Osteocyte (in vitro differentiated cells): Measurements from ENCODE around the gene CCDC107. TPM values are rescaled to one million over a fixed set of nuclear protein-coding genes. Genes with fewer than 3 reads are reported as not detected.
"Not testable (repeated sequence)": the region's sequence is repeated elsewhere in the genome, so short reads cannot be mapped to it uniquely, and the experiment has no call there.

Experiments
- DNase-seq: peaks from one replicate; pipeline ENCODE4 v3.0.0; 2021; ENCODE audit warnings: mixed read lengths; ENCODE audit not compliant: unreplicated experiment; ENCODE audit errors: extremely low spot score
- H3K27ac Mint-ChIP-seq: one replicate; pipeline ENCODE4 v1.8.0; 2021; ENCODE audit warnings: mild to moderate bottlenecking, mixed read lengths; ENCODE audit not compliant: unreplicated experiment
- H3K27me3 Mint-ChIP-seq: one replicate; pipeline ENCODE4 v1.8.0; 2021; ENCODE audit warnings: mixed read lengths; ENCODE audit not compliant: unreplicated experiment
- H3K36me3 Mint-ChIP-seq: one replicate; pipeline ENCODE4 v1.8.0; 2021; ENCODE audit warnings: mixed read lengths; ENCODE audit not compliant: unreplicated experiment
- H3K4me1 Mint-ChIP-seq: one replicate; pipeline ENCODE4 v1.8.0; 2021; ENCODE audit warnings: mixed read lengths; ENCODE audit not compliant: unreplicated experiment
- H3K4me3 Mint-ChIP-seq: one replicate; pipeline ENCODE4 v1.8.0; 2021; ENCODE audit warnings: mild to moderate bottlenecking, moderate library complexity, mixed read lengths; ENCODE audit not compliant: unreplicated experiment
- H3K9me3 Mint-ChIP-seq: one replicate; pipeline ENCODE4 v1.8.0; 2021; ENCODE audit warnings: mixed read lengths; ENCODE audit not compliant: unreplicated experiment
- long read RNA-seq: library from polyadenylated mRNA; unstranded; transcript quantifications from one replicate; pipeline ENCODE4 v2.0.0, GENCODE V29; 2021
- total RNA-seq: library from RNA; stranded (reverse); gene quantifications from 2 replicates; pipeline ENCODE4 v1.2.1, GENCODE V29; 2021
- TF ChIP-seq, protein P1 (sequence below): fragments of 200-600 bp; sonication (generic); IDR thresholded peaks from 2 replicates; pipeline ENCODE4 v1.5.0; 2021; ENCODE audit warnings: antibody characterized with exemption, mild to moderate bottlenecking, moderate library complexity

The CCDC107 gene, protein sequence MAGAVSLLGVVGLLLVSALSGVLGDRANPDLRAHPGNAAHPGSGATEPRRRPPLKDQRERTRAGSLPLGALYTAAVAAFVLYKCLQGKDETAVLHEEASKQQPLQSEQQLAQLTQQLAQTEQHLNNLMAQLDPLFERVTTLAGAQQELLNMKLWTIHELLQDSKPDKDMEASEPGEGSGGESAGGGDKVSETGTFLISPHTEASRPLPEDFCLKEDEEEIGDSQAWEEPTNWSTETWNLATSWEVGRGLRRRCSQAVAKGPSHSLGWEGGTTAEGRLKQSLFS
- total RNA-seq = 30.0 and 31.3 TPM in 2 replicates
- long read RNA-seq, partial matches to known transcripts = 0 of 9 reads
- long read RNA-seq, other reads (novel, unspliced or antisense) = 1 of 9 reads

DNA sequence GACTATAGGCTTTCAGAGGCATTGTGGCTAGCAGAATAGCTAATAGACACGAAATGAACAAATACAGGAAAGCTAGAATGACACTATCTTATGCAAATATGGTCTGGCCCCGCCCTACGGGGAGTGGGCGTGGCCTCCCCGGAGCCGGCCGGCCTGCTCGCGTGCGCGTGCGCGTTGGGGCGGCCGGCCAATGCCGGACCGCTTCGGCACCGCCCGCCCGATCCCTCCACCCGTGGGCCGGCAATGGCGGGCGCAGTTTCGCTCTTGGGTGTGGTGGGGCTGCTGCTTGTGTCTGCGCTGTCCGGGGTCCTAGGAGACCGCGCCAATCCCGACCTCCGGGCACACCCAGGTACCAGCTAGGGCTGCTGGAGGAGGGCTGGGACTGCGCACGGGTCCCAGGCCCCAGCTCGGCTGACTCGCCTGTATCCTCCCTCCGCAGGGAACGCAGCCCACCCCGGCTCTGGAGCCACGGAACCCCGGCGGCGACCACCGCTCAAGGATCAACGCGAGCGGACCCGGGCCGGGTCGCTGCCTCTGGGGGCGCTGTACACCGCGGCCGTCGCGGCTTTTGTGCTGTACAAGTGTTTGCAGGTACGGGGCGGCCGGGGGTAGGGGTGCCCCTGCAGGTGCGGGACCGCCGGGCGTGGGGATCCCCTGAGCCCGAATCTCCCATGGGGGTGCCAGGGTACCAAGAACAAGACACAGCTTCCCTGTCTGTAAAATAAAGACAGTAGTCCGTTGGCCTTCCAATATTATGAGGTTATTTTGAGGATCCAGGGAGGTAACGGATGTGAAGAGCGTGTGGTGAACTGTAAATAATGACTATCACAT, at the start of gene CCDC107:
Gene CCDC107 (plus strand): TSS at position 156 of the 831 bp plus-strand sequence. CDS start 88 bp downstream, at position 244.
- Mint-ChIP-seq H3K36me3 (peaks cover 9% of the 10 kb centered on the region), H3K4me3 (peak within 1 kb of the TSS; percentile 84), H3K27ac (peak within 1 kb of the TSS; percentile 95), H3K4me1 (peaks cover 49% of the 10 kb centered on the region), H3K9me3 (no peaks in the 10 kb centered on the region), H3K27me3 (no peaks in the 10 kb centered on the region)
- peak; percentile 97 for DNase-seq
- TF ChIP-seq, protein P1, sequence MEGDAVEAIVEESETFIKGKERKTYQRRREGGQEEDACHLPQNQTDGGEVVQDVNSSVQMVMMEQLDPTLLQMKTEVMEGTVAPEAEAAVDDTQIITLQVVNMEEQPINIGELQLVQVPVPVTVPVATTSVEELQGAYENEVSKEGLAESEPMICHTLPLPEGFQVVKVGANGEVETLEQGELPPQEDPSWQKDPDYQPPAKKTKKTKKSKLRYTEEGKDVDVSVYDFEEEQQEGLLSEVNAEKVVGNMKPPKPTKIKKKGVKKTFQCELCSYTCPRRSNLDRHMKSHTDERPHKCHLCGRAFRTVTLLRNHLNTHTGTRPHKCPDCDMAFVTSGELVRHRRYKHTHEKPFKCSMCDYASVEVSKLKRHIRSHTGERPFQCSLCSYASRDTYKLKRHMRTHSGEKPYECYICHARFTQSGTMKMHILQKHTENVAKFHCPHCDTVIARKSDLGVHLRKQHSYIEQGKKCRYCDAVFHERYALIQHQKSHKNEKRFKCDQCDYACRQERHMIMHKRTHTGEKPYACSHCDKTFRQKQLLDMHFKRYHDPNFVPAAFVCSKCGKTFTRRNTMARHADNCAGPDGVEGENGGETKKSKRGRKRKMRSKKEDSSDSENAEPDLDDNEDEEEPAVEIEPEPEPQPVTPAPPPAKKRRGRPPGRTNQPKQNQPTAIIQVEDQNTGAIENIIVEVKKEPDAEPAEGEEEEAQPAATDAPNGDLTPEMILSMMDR = peak; percentile 79

DNA sequence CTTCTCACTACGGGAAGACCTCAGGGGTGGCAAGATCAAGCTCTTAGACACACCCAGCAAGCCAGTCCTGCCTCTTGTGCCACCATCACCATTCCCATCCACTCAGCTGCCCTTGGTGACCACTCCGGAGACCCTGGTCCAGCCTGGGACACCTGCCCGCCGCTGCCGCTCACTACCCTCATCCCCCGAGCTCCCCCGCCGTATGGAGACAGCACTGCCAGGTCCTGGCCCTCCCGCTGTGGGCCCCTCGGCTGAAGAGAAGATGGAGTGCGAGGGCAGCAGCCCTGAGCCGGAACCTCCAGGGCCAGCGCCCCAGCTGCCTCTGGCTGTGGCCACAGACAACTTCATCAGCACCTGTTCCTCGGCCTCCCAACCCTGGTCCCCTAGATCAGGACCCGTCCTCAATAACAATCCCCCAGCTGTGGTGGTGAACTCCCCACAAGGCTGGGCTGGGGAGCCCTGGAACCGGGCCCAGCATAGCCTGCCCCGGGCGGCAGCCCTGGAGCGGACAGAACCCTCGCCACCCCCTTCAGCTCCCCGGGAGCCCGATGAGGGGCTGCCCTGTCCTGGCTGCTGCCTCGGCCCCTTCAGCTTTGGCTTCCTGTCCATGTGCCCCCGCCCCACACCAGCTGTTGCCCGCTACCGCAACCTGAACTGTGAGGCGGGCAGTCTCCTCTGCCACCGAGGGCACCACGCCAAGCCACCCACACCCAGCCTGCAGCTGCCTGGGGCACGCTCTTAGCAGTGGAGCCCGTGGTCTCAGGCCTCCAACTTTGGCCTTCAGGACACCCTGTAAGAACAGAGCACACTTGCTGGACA, 48.9 kb upstream of the CCDC107 start:
- peaks cover 11% of the 10 kb centered on the region for H3K36me3 Mint-ChIP-seq
- no peak for DNase-seq
- peaks cover 14% of the 10 kb centered on the region for H3K4me1 Mint-ChIP-seq
- H3K27ac Mint-ChIP-seq = no peak overlapping the region
- no peaks in the 10 kb centered on the region for H3K9me3 Mint-ChIP-seq
- TF ChIP-seq, protein P1 = no peak
- H3K27me3 Mint-ChIP-seq = peaks cover 12% of the 10 kb centered on the region
- no peak overlapping the region for H3K4me3 Mint-ChIP-seq

DNA sequence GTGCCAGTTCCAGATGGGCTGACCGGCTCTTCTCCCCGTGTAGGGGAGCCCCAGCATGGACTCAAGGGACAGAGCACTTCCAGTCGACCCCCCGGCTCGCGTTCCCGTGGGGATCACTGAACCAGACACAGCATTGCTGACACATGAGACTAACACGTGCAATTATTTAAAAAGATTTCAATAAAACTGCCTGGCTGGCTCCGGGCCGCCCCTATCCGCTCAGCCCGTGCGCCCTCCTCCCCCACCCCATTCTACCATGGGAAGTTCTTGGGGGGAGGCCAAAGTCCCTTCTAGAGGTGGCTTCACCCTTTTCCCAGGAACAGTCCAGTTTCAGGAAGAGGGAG, 48.3 kb upstream of the CCDC107 start:
- no peaks in the 10 kb centered on the region for H3K9me3 Mint-ChIP-seq
- H3K36me3 Mint-ChIP-seq = peaks cover 11% of the 10 kb centered on the region
- peaks cover 10% of the 10 kb centered on the region for H3K4me1 Mint-ChIP-seq
- no peak overlapping the region for H3K4me3 Mint-ChIP-seq
- H3K27ac Mint-ChIP-seq = no peak overlapping the region
- DNase-seq = no peak
- TF ChIP-seq, protein P1 = no peak
- H3K27me3 Mint-ChIP-seq = peaks cover 18% of the 10 kb centered on the region

DNA sequence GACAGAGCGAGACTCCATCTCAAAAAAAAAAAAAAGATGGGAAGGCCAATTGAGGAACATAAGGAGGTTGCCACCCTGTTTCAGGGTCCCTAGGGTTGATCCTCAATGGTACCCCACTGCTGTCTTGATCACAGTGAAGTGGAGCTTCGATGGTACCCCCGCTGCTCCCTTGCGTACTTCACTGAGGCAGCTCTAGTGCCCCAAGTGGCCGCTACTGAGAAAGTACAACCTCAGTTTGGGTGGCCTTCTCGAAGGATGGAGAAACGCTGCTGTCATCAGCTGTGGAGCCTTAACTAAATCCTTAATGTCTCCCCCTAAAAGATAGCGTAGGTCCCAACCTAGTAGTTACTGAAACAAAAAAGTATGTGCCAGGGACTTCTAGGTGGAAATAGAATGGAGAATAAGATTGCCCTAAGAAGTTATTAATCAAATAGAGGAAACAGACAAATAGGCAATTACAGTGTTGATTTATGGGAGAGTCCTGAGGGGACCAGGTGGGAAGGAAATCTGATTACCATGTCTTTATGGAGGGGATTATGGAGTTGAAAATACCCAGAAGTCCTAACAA, 46.8 kb upstream of the CCDC107 start:
- Mint-ChIP-seq H3K27ac (no peak overlapping the region), H3K9me3 (no peaks in the 10 kb centered on the region), H3K4me3 (no peak overlapping the region), H3K36me3 (peaks cover 11% of the 10 kb centered on the region), H3K4me1 (peaks cover 8% of the 10 kb centered on the region), H3K27me3 (peaks cover 31% of the 10 kb centered on the region)
- TF ChIP-seq, protein P1 = peak; percentile 66
- DNase-seq = no peak

DNA sequence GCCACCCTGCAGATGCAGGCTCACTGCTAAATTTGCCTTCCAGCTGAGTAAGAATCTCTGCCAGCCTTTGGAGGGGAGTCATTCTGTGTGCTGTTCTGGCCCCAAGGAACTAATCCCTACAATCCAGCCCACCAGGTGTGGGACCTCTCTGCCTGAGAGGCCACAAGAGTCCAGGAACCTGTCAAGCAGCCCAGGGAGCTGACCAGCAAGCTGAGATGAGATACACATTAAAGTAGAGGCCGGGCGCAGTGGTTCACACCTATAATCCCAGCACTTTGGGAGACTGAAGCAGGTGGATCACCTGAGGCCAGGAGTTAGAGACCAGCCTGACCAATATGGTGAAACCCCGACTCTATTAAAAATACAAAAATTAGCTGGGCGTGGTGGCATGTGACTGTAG, 46.0 kb upstream of the CCDC107 start:
- not testable (repeated sequence) for DNase-seq, H3K4me3 Mint-ChIP-seq, H3K4me1 Mint-ChIP-seq, H3K36me3 Mint-ChIP-seq, H3K9me3 Mint-ChIP-seq, H3K27ac Mint-ChIP-seq
- peaks cover 35% of the 10 kb centered on the region for H3K27me3 Mint-ChIP-seq
